HG02588 (cell line): ENCODE results near the gene HERPUD1.

Experiments
- ATAC-seq: cut with Tn5 transposase; IDR thresholded peaks from one replicate; pipeline ENCODE4 v1.9.1; 2021; ENCODE audit warnings: mild to moderate bottlenecking, moderate library complexity; ENCODE audit not compliant: unreplicated experiment

The HERPUD1 gene

DNA sequence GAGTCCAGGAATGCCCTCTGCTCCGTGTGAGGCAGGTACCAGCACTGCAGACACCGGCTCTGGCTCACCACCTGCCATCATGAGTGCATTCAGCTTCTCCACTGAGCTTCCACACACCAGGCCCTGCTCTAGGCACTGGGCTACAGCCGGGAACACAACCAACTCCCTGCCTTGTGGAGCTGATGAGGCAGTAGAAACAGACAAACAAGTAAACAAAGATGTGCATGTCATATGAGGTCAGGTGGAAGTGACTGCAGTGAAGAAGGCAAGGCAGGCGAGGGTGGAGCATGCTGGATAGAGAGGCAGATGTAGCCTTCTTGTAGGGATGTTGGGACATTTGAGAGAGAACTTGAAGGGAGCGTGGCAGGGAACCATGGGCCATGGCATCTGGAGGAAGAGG lies 62.4 kb downstream of the HERPUD1 start:
- ATAC-seq = no peak
